ENCODE measurements around the gene SPEG. TPM values are rescaled to one million over a fixed set of nuclear protein-coding genes. Genes with fewer than 3 reads are reported as not detected.

SPEG gene
- total and polyA plus RNA-seq, 2 of the 13 experiments (the other 11 are each of a cell fraction or from before 2014, with no cell fraction given), result 0.18 to 0.24 TPM

- TF ChIP-seq ARID3A (IDR thresholded peaks at IDR 0.05; ENCODE audit: low read depth, low read length), result peak; percentile 24; the same call in 1 of the 2 replicates
- 0 out of 2 replicates have a peak, but pooled peaks have one; percentile 7 for TF ChIP-seq FOSL2 (CRISPR knock-in tag; IDR thresholded peaks at IDR 0.05)
- TF ChIP-seq ZNF496 (CRISPR knock-in tag; IDR thresholded peaks at IDR 0.05; ENCODE audit: insufficient replicate concordance), result no peak
- peak; percentile 82 for TF ChIP-seq SMC3 (IDR thresholded peaks at IDR 0.05; ENCODE audit: low read length)
- TF ChIP-seq XRCC5 (optimal IDR thresholded peaks at IDR 0.05; ENCODE audit: low read length), result peak; percentile 85
Observed at GRCh38 chr2:219402665-219403515, 31.8 kb upstream of the SPEG start (continued).

GRCh38 chr2:219403861-219404260 is 30.8 kb upstream of the SPEG start:
- peaks cover 35% of the 10 kb centered on the region for H3K4me1 ChIP-seq (ENCODE audit: insufficient read depth, low read length)
- H3K4me2 ChIP-seq (ENCODE audit: low read depth, low read length), result no peak overlapping the region
- H3K36me3 ChIP-seq (replicated peaks in 1 of 2; ENCODE audit: control insufficient read depth in 1 of 2, insufficient read depth in 2 of 2, low read length in 2 of 2), result no peaks in the 10 kb centered on the region
- H3K27me3 ChIP-seq (ENCODE audit: control insufficient read depth in 1 of 2, insufficient read depth in 2 of 2, low read length in 2 of 2), result peaks cover 3 to 39% of the 10 kb centered on the region in 2 experiments; a peak in 4 of 5 replicates
- in situ Hi-C loops (cut with HindIII; ENCODE audit: extremely low pct_ligation_motif_present, low pct_unique_long_range_greater_than_20kb) (loop anchor here (5.0 kb wide), 1 partner anchor 128 kb away; no protein-coding TSS in a partner anchor), intact Hi-C loops (cut with micrococcal nuclease; ENCODE audit: unreplicated experiment) (loop anchor here (1.0 to 2.0 kb wide), 2 partner anchors 55 to 126 kb away; no protein-coding TSS in a partner anchor)
- TF ChIP-seq MLLT10 (CRISPR knock-in tag; IDR thresholded peaks at IDR 0.05) (no peak), NRL (CRISPR knock-in tag; IDR thresholded peaks at IDR 0.05; ENCODE audit: borderline replicate concordance) (0 out of 2 replicates have a peak, but pooled peaks have one; percentile 23), MBNL3 (CRISPR knock-in tag; conservative IDR thresholded peaks at IDR 0.05) (no peak), HOXA3 (CRISPR knock-in tag; IDR thresholded peaks at IDR 0.05) (0 out of 2 replicates have a peak, but pooled peaks have one; percentile 14)
- no peak for ATAC-seq
- no peak for DNase-seq (ENCODE audit: low spot score)
- no TSS peak for BruUV-seq (replicated peaks)
- no peaks in the 10 kb centered on the region; the same call in 1 of the 2 replicates for H4K20me1 ChIP-seq (ENCODE audit: insufficient read depth, low read length)
- H3K27ac ChIP-seq (ENCODE audit: extremely low read length, insufficient read depth, low read length), result no peak overlapping the region
- no peak for FAIRE-seq
- H3K9me3 ChIP-seq (ENCODE audit: low read length), result no peaks in the 10 kb centered on the region
- no peak overlapping the region for H2AFZ ChIP-seq (ENCODE audit: low read length)
- H3K79me2 ChIP-seq (ENCODE audit: insufficient read depth, low read length), result no peaks in the 10 kb centered on the region
- H3K9ac ChIP-seq (ENCODE audit: insufficient read depth, low read depth, low read length), result no peak overlapping the region
- POLR2A ChIA-PET, result interaction anchor here (0.8 to 0.9 kb wide), 2 partner anchors 16 to 126 kb away, joined by 3 read pairs; partner anchors contain the start of gene DNPEP
- CTCF ChIA-PET (ENCODE audit: low intra/inter-chr PET ratio, low total read pairs), result interaction anchor here (1.5 to 1.9 kb wide), 2 partner anchors 106 to 126 kb away, joined by 5 to 19 read pairs; no protein-coding TSS in a partner anchor
- H3K4me3 ChIP-seq (replicated peaks in 1 of 3; ENCODE audit: insufficient read depth in 1 of 3, low read depth in 2 of 3, low read length in 3 of 3), result no peak overlapping the region
- WGBS (ENCODE audit: low lambda C conversion rate), result 54% methylated on average over 9 of the region's 9 CpGs
